GM23338 (cell line): ENCODE results near the gene SFR1. TPM values are rescaled to one million over a fixed set of nuclear protein-coding genes. Genes with fewer than 3 reads are reported as not detected.

ENCODE experiments used
- ATAC-seq: fragments of 200-7000 bp; cut with Tn5 transposase; 3 replicates; pipeline ENCODE4 v1.9.1; 2020
- DNase-seq: peaks from one replicate; pipeline ENCODE4 v3.0.0-alpha.2; 2015; ENCODE audit warnings: low spot score
- H2AFZ ChIP-seq: fragments of 200-600 bp; sonication (generic); 2 replicates; pipeline ENCODE4 v1.8.0; 2016; ENCODE audit warnings: antibody characterized with exemption, mild to moderate bottlenecking, moderate library complexity
- H3F3A ChIP-seq: fragments of 200-600 bp; sonication (generic); replicated peaks from 2 replicates; pipeline ENCODE4 v1.8.0; 2017; ENCODE audit warnings: antibody characterized with exemption, mixed run types, low read depth
- H3K27ac ChIP-seq: fragments of 200-600 bp; sonication (generic); 2 replicates; pipeline ENCODE4 v1.6.1; 2016; ENCODE audit warnings: low read depth
- H3K27me3 ChIP-seq: fragments of 200-600 bp; sonication (generic); 2 replicates; pipeline ENCODE4 v1.8.0; 2016; ENCODE audit warnings: mild to moderate bottlenecking, mixed run types, moderate library complexity; ENCODE audit not compliant: insufficient read depth
- H3K36me3 ChIP-seq: fragments of 200-600 bp; sonication (generic); 2 replicates; pipeline ENCODE4 v1.8.0; 2016; ENCODE audit warnings: mild to moderate bottlenecking; ENCODE audit not compliant: insufficient read depth
- H3K4me1 ChIP-seq: fragments of 200-600 bp; sonication (generic); 2 replicates; pipeline ENCODE4 v1.8.0; 2016; ENCODE audit warnings: mild to moderate bottlenecking, moderate library complexity; ENCODE audit not compliant: insufficient read depth
- H3K4me2 ChIP-seq: fragments of 200-600 bp; sonication (generic); 2 replicates; pipeline ENCODE4 v1.7.1; 2017; ENCODE audit warnings: mixed run types
- H3K4me3 ChIP-seq: fragments of 200-600 bp; sonication (generic); 2 replicates; pipeline ENCODE4 v1.6.1; 2016; ENCODE audit warnings: mixed run types
- H3K79me2 ChIP-seq: fragments of 200-600 bp; sonication (generic); replicated peaks from 2 replicates; pipeline ENCODE4 v1.8.0; 2017; ENCODE audit warnings: mild to moderate bottlenecking; ENCODE audit not compliant: insufficient read depth
- H3K9me2 ChIP-seq: fragments of 200-600 bp; sonication (generic); 2 replicates; pipeline ENCODE4 v1.8.0; 2017; ENCODE audit not compliant: insufficient read depth
- H4K20me1 ChIP-seq: fragments of 200-600 bp; sonication (generic); replicated peaks from 2 replicates; pipeline ENCODE4 v1.8.0; 2017; ENCODE audit warnings: mild to moderate bottlenecking; ENCODE audit not compliant: insufficient read depth
- H3K27ac Mint-ChIP-seq: 2 replicates; pipeline ENCODE4 v1.8.0; 2020; ENCODE audit warnings: inconsistent platforms, mild to moderate bottlenecking, moderate library complexity, mixed read lengths
- H3K27me3 Mint-ChIP-seq: 3 replicates; pipeline ENCODE4 v1.8.0; 2022; ENCODE audit warnings: low read depth, mild to moderate bottlenecking, moderate library complexity, mixed read lengths, inconsistent platforms; ENCODE audit not compliant: insufficient read depth, poor library complexity
- H3K36me3 Mint-ChIP-seq: 3 replicates; pipeline ENCODE4 v1.8.0; 2021; ENCODE audit warnings: low read depth, mild to moderate bottlenecking, inconsistent platforms, moderate library complexity, mixed read lengths
- H3K4me1 Mint-ChIP-seq: 3 replicates; pipeline ENCODE4 v1.8.0; 2020; ENCODE audit warnings: mild to moderate bottlenecking, inconsistent platforms, mixed read lengths
- H3K4me3 Mint-ChIP-seq: 3 replicates; pipeline ENCODE4 v1.8.0; 2021; ENCODE audit warnings: moderate library complexity, mild to moderate bottlenecking, inconsistent platforms, mixed read lengths
- H3K9me3 Mint-ChIP-seq: 3 replicates; pipeline ENCODE4 v1.8.0; 2020; ENCODE audit warnings: moderate library complexity, mild to moderate bottlenecking, inconsistent platforms, mixed read lengths
- CREB1 ChIP-seq: fragments of 250-450 bp; sonication (Bioruptor Pico); IDR thresholded peaks from 2 replicates; pipeline ENCODE4 v1.5.0; 2020; ENCODE audit warnings: low read depth, mild to moderate bottlenecking, moderate library complexity
- EZH2 ChIP-seq: fragments of 200-600 bp; sonication (generic); IDR thresholded peaks from one replicate; pipeline ENCODE4 v1.8.0; 2017; ENCODE audit warnings: antibody characterized with exemption, mild to moderate bottlenecking, low read depth; ENCODE audit not compliant: unreplicated experiment
- EZH2phosphoT487 ChIP-seq: fragments of 200-600 bp; sonication (generic); IDR thresholded peaks from one replicate; pipeline ENCODE4 v1.8.1; 2018; ENCODE audit warnings: antibody characterized with exemption; ENCODE audit not compliant: unreplicated experiment
- JUNB ChIP-seq: IDR thresholded peaks from one replicate; pipeline ENCODE4 v1.6.1; 2016; ENCODE audit warnings: antibody characterized with exemption; ENCODE audit not compliant: unreplicated experiment
- NANOG ChIP-seq: IDR thresholded peaks from 2 replicates; pipeline ENCODE4 v1.6.1; 2016; ENCODE audit warnings: antibody characterized with exemption, borderline replicate concordance
- POLR2AphosphoS5 ChIP-seq: IDR thresholded peaks from 2 replicates; pipeline ENCODE4 v1.6.1; 2016; ENCODE audit warnings: antibody characterized with exemption, low read depth
- STAT1 ChIP-seq: IDR thresholded peaks from one replicate; pipeline ENCODE4 v1.6.1; 2016; ENCODE audit warnings: antibody characterized with exemption; ENCODE audit not compliant: unreplicated experiment
- ZNF114 ChIP-seq: fragments of 250-450 bp; sonication (Bioruptor Pico); IDR thresholded peaks from 2 replicates; pipeline ENCODE4 v1.5.0; 2020; ENCODE audit warnings: mild to moderate bottlenecking, moderate library complexity
- ZNF331 ChIP-seq: fragments of 250-450 bp; sonication (Bioruptor Pico); IDR thresholded peaks from 2 replicates; pipeline ENCODE4 v1.5.0; 2020; ENCODE audit warnings: low read depth, mild to moderate bottlenecking, moderate library complexity
- polyA plus RNA-seq: library from polyadenylated mRNA; unstranded; fragments of >200 nt; fragmentation: Nextera tagmentation; extraction: Ambion mirVana; gene quantifications from 2 replicates; pipeline ENCODE4 v1.2.1, GENCODE V29; 2016
- total RNA-seq: library from RNA; depleted of rRNA; stranded (reverse); fragments of >200 nt; shearing (Covaris generic); gene quantifications from 2 replicates; pipeline ENCODE4 v1.2.3, GENCODE V29; 2014
- TF ChIP-seq, protein P1 (sequence below): IDR thresholded peaks from 2 replicates; pipeline ENCODE4 v1.6.1; 2016; ENCODE audit warnings: antibody characterized with exemption
- TF ChIP-seq, protein P2 (sequence below): fragments of 250-450 bp; sonication (Bioruptor Pico); IDR thresholded peaks from 2 replicates; pipeline ENCODE4 v1.5.0; 2020; ENCODE audit warnings: mild to moderate bottlenecking, moderate library complexity
- TF ChIP-seq, protein P3 (sequence below): IDR thresholded peaks from one replicate; pipeline ENCODE4 v1.6.1; 2018; ENCODE audit warnings: antibody characterized with exemption; ENCODE audit not compliant: unreplicated experiment
- TF ChIP-seq, protein P4 (sequence below), 2 experiments: fragments of 200-600 bp in 1 of 2; sonication (generic) in 1 of 2; conservative IDR thresholded peaks; 2 replicates each; pipeline versions ENCODE4 v1.5.1 to v1.6.1; 2016 to 2017; ENCODE audit warnings: antibody characterized with exemption in 2 of 2, low read depth in 2 of 2, mild to moderate bottlenecking in 2 of 2, moderate library complexity in 1 of 2

The SFR1 gene
- total and polyA plus RNA-seq, 2 experiments from 2014 or later = 8.3 to 13.0 TPM

DNA sequence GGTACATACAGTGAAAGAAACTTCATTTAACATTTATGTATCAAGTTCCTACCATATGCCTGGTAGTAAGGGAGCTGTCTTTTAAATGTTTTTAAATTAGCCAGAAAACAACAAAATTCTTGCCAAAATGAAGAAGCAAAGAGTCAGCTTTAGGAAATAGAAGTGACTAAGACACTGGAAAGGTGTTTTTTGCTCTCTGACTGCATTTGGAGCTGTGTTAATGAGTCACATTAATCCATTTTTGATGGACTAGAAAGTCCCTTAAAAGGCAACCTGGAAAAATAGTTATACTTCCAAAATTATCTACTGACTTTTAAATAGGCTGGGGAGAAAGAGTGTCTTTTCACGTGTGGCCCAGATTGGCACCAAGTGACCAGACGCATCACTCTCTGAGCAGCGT, 32.4 kb upstream of the SFR1 start:
- Histone ChIP-seq H2AFZ (peak overlapping the region; percentile 57; the same call in 1 of the 2 replicates), H3F3A (no peaks in the 10 kb centered on the region), H3K4me1 (peaks cover 17% of the 10 kb centered on the region), H4K20me1 (no peaks in the 10 kb centered on the region), H3K4me2 (no peak overlapping the region), H3K27me3 (no peaks in the 10 kb centered on the region), H3K4me3 (no peak overlapping the region), H3K36me3 (no peaks in the 10 kb centered on the region), H3K79me2 (no peaks in the 10 kb centered on the region), H3K27ac (no peak overlapping the region), H3K9me2 (peaks cover 5% of the 10 kb centered on the region)
- TF ChIP-seq JUNB = no peak
- no peak for TF ChIP-seq STAT1
- no peak for TF ChIP-seq EZH2
- no peak for TF ChIP-seq CREB1
- TF ChIP-seq, protein P1, sequence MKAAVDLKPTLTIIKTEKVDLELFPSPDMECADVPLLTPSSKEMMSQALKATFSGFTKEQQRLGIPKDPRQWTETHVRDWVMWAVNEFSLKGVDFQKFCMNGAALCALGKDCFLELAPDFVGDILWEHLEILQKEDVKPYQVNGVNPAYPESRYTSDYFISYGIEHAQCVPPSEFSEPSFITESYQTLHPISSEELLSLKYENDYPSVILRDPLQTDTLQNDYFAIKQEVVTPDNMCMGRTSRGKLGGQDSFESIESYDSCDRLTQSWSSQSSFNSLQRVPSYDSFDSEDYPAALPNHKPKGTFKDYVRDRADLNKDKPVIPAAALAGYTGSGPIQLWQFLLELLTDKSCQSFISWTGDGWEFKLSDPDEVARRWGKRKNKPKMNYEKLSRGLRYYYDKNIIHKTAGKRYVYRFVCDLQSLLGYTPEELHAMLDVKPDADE = no peak
- TF ChIP-seq, protein P2, sequence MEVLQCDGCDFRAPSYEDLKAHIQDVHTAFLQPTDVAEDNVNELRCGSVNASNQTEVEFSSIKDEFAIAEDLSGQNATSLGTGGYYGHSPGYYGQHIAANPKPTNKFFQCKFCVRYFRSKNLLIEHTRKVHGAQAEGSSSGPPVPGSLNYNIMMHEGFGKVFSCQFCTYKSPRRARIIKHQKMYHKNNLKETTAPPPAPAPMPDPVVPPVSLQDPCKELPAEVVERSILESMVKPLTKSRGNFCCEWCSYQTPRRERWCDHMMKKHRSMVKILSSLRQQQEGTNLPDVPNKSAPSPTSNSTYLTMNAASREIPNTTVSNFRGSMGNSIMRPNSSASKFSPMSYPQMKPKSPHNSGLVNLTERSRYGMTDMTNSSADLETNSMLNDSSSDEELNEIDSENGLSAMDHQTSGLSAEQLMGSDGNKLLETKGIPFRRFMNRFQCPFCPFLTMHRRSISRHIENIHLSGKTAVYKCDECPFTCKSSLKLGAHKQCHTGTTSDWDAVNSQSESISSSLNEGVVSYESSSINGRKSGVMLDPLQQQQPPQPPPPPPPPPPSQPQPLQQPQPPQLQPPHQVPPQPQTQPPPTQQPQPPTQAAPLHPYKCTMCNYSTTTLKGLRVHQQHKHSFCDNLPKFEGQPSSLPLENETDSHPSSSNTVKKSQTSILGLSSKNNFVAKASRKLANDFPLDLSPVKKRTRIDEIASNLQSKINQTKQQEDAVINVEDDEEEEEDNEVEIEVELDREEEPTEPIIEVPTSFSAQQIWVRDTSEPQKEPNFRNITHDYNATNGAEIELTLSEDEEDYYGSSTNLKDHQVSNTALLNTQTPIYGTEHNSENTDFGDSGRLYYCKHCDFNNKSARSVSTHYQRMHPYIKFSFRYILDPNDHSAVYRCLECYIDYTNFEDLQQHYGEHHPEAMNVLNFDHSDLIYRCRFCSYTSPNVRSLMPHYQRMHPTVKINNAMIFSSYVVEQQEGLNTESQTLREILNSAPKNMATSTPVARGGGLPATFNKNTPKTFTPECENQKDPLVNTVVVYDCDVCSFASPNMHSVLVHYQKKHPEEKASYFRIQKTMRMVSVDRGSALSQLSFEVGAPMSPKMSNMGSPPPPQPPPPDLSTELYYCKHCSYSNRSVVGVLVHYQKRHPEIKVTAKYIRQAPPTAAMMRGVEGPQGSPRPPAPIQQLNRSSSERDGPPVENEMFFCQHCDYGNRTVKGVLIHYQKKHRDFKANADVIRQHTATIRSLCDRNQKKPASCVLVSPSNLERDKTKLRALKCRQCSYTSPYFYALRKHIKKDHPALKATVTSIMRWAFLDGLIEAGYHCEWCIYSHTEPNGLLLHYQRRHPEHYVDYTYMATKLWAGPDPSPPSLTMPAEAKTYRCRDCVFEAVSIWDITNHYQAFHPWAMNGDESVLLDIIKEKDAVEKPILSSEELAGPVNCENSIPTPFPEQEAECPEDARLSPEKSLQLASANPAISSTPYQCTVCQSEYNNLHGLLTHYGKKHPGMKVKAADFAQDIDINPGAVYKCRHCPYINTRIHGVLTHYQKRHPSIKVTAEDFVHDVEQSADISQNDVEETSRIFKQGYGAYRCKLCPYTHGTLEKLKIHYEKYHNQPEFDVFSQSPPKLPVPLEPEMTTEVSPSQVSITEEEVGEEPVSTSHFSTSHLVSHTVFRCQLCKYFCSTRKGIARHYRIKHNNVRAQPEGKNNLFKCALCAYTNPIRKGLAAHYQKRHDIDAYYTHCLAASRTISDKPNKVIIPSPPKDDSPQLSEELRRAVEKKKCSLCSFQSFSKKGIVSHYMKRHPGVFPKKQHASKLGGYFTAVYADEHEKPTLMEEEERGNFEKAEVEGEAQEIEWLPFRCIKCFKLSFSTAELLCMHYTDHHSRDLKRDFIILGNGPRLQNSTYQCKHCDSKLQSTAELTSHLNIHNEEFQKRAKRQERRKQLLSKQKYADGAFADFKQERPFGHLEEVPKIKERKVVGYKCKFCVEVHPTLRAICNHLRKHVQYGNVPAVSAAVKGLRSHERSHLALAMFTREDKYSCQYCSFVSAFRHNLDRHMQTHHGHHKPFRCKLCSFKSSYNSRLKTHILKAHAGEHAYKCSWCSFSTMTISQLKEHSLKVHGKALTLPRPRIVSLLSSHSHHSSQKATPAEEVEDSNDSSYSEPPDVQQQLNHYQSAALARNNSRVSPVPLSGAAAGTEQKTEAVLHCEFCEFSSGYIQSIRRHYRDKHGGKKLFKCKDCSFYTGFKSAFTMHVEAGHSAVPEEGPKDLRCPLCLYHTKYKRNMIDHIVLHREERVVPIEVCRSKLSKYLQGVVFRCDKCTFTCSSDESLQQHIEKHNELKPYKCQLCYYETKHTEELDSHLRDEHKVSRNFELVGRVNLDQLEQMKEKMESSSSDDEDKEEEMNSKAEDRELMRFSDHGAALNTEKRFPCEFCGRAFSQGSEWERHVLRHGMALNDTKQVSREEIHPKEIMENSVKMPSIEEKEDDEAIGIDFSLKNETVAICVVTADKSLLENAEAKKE = no peak
- no peak for TF ChIP-seq POLR2AphosphoS5
- TF ChIP-seq, protein P3, sequence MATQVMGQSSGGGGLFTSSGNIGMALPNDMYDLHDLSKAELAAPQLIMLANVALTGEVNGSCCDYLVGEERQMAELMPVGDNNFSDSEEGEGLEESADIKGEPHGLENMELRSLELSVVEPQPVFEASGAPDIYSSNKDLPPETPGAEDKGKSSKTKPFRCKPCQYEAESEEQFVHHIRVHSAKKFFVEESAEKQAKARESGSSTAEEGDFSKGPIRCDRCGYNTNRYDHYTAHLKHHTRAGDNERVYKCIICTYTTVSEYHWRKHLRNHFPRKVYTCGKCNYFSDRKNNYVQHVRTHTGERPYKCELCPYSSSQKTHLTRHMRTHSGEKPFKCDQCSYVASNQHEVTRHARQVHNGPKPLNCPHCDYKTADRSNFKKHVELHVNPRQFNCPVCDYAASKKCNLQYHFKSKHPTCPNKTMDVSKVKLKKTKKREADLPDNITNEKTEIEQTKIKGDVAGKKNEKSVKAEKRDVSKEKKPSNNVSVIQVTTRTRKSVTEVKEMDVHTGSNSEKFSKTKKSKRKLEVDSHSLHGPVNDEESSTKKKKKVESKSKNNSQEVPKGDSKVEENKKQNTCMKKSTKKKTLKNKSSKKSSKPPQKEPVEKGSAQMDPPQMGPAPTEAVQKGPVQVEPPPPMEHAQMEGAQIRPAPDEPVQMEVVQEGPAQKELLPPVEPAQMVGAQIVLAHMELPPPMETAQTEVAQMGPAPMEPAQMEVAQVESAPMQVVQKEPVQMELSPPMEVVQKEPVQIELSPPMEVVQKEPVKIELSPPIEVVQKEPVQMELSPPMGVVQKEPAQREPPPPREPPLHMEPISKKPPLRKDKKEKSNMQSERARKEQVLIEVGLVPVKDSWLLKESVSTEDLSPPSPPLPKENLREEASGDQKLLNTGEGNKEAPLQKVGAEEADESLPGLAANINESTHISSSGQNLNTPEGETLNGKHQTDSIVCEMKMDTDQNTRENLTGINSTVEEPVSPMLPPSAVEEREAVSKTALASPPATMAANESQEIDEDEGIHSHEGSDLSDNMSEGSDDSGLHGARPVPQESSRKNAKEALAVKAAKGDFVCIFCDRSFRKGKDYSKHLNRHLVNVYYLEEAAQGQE = no peak
- no peak for TF ChIP-seq NANOG
- TF ChIP-seq ZNF331 (CRISPR knock-in tag) = no peak
- no peak for TF ChIP-seq EZH2phosphoT487
- no peak for TF ChIP-seq ZNF114 (CRISPR knock-in tag)
- TF ChIP-seq, protein P4, sequence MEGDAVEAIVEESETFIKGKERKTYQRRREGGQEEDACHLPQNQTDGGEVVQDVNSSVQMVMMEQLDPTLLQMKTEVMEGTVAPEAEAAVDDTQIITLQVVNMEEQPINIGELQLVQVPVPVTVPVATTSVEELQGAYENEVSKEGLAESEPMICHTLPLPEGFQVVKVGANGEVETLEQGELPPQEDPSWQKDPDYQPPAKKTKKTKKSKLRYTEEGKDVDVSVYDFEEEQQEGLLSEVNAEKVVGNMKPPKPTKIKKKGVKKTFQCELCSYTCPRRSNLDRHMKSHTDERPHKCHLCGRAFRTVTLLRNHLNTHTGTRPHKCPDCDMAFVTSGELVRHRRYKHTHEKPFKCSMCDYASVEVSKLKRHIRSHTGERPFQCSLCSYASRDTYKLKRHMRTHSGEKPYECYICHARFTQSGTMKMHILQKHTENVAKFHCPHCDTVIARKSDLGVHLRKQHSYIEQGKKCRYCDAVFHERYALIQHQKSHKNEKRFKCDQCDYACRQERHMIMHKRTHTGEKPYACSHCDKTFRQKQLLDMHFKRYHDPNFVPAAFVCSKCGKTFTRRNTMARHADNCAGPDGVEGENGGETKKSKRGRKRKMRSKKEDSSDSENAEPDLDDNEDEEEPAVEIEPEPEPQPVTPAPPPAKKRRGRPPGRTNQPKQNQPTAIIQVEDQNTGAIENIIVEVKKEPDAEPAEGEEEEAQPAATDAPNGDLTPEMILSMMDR (conservative IDR thresholded peaks at IDR 0.05; ENCODE audit: low read depth in 2 of 2) = no peak
- H3K36me3 Mint-ChIP-seq = no peaks in the 10 kb centered on the region
- no peak for ATAC-seq
- no peak for DNase-seq
- H3K4me3 Mint-ChIP-seq = no peak overlapping the region
- H3K27me3 Mint-ChIP-seq = no peaks in the 10 kb centered on the region
- no peaks in the 10 kb centered on the region for H3K9me3 Mint-ChIP-seq
- no peak overlapping the region for H3K27ac Mint-ChIP-seq
- H3K4me1 Mint-ChIP-seq = peaks cover 21% of the 10 kb centered on the region
